ENCODE measurements around the gene MGST1. TPM values are rescaled to one million over a fixed set of nuclear protein-coding genes. Genes with fewer than 3 reads are reported as not detected.
A peak's percentile ranks its signal among the peaks of the same experiment; 100 is the strongest.
"Not testable (repeated sequence)": the region's sequence is repeated elsewhere in the genome, so short reads cannot be mapped to it uniquely, and the experiment has no call there.

The MGST1 gene
- polyA plus RNA-seq, 3 donors, result 25.4 to 43.9 (median 34.8) TPM

DNA sequence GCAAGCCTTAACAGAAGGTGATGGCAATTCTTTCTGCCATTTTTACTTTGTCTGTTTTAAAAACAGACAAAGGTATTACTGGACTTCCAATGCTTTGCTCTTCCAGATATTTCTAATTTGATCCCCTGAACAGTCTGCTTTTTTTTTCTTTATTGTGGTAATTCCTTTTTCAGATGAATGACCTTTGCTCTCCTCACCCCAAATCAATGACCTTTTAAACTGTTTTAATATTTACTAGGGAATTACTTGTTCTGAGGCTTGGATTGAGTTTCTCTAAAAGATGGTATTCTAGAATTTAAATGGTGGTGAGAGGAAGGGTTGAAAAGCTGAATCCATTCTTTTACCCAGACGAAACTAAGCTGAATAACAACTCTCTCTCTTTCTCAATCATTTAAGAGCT lies 2.3 kb upstream of the MGST1 start:
- DNase-seq, result no peak

- DNase-seq, result no peak
Observed at GRCh38 chr12:16346958-16347357, 487 bp upstream of the MGST1 start.

GRCh38 chr12:16348435-16349130 lies 1.1 kb downstream of the MGST1 start:
- no peak for DNase-seq

GRCh38 chr12:16349131-16349460 lies 1.7 kb downstream of the MGST1 start:
- DNase-seq, result no peak

- DNase-seq, result no peak
Observed at GRCh38 chr12:16350682-16351081, 3.2 kb downstream of the MGST1 start.

DNA sequence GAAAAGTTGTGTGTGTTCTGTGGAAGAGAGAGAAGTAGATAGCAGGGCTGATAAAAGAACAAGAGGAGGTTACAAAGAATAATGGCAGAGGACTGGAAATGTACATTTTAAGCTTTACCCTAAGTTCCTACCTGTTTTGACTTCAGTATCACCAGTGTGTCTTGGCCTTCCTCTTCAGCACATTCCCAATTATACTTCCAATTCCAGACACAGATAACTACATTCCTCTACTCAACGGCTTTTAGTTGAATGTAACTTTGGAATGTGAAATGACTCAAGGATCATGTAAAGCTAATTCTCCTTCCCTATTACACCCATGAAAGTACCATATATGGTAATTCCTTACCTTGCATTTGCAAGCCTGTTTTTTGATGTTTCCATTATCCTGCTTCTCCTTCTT lies 5.0 kb downstream of the MGST1 start:
- no peak for DNase-seq

- DNase-seq, result no peak
Observed at GRCh38 chr12:16358878-16359277, 11.4 kb downstream of the MGST1 start.

DNA sequence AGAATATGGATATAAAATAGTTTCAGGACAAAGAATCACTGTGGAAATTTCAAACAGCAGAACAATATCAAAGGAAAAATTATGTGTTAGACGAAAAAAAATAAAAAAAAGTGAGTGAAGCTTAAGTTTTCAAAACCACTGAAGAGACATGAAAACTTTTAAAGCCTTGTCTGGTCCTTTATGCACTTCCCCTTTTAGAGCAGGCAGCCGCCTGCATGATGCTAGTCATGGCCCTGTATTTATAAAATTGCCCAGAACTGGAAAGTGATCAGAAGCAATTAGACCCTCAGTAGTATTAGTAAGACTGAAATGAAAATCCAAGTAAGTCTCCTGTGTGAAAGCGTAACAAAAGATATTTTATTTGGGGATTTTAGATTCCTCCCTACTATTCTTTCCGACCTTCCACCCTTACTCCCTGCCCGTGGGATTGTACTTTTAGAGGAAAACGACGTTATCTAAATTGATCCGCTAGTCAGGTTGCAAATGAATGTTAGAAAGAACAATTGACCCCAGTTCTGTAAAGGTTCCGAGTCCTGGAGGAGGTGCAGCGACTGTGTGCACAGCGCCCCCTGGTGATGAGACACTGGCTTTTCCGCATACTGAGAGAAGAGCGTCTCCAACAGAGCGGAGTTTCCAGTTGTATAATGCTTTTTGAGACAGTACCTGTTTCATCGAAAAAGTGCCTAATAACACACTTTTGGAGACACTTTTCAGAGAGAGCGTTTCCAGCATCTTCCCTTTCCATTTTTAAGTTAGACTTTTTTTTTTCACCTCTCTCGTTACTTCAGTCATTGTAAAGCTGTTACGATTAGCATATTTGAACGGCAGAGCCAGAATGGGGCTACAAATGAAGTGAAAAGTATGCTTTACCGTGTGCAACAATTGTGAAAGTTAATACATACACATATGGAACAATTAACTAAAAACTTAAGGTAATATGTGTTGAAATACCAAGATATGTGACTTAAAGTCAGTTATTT lies 12.4 kb downstream of the MGST1 start:
- no peak for DNase-seq

GRCh38 chr12:16361142-16361783 lies 13.8 kb downstream of the MGST1 start:
- DNase-seq, result no peak

DNA sequence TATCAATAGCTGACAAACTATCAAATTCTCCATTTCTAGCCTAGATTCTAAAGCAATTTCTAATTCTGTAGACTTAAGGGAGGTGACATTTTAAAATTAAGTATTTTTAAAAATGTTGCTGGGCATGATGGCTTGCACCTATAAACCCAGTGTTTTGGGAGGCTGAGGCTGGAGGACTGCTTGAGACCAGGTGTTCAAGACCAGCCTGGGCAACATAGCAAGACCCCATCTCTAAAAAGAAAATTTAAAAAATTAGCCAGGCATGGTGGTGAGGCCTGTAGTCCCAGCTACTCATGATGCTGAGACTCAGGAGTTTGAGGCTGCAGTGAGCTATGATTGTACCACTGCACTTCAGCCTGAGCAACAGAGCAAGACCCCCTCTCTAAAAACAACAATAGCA lies 15.1 kb downstream of the MGST1 start:
- DNase-seq, result no peak

DNA sequence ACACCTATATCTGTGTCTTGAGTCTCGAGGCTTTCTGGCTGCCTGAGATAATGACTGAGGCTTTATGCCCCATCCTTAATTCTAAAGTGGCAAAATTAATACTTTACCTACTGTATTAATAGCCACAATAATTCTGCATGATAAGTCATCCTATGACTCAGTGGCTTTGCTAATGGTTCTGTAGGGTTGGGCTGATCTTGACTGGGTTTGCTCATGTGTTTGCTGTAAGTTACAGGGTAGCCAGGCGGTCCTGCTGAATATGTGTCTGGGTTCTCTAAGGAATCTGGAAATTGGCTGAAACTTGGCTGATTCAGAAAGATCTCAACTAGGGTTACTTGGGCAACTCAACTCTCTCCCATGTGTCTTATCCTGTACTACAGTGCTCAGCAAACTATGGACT lies 21.7 kb downstream of the MGST1 start:
- no peak for DNase-seq

DNA sequence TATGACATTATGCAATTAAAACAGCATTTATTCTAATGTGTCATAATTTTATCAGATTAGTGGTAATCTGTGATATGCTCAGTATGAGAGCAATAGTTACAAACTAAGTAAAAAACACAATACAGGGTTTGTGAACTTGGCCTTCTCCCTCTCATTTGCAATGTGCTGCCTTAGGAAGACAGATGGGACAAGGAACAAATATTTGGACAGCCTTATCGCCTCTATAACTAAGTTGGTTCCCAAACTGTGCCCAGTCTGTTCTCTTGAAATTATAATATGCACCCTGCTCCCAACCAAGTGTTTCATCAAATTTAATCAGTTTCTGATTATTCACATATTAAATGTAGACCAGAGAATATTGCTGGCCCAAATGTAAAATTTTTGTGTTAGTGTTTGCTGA lies 22.7 kb downstream of the MGST1 start:
- no peak for DNase-seq

DNA sequence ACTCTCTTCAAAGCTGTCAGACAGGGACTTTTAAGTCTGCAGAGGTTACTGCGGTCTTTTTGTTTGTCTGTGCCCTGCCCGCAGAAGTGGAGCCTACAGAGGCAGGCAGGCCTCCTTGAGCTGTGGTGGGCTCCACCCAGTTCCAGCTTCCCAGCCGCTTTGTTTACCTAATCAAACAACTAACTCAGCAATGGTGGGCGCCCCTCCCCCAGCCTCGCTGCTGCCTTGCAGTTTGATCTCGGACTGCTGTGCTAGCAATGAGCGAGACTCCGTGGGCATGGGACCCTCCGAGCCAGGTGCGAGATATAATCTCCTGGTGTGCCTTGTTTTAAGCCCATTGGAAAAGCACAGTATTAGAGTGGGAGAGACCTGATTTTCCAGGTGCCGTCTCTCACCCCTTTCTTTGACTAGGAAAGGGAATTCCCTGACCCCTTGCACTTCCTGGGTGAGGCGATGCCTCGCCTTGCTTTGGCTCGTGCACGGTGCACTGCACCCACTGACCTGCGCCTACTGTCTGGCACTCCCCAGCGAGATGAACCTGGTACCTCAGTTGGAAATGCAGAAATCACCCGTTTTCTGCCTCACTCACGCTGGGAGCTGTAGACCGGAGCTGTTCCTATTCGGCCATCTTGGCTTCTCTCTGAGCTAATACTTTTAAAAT lies 35.3 kb downstream of the MGST1 start:
- DNase-seq, result not testable (repeated sequence)

DNA sequence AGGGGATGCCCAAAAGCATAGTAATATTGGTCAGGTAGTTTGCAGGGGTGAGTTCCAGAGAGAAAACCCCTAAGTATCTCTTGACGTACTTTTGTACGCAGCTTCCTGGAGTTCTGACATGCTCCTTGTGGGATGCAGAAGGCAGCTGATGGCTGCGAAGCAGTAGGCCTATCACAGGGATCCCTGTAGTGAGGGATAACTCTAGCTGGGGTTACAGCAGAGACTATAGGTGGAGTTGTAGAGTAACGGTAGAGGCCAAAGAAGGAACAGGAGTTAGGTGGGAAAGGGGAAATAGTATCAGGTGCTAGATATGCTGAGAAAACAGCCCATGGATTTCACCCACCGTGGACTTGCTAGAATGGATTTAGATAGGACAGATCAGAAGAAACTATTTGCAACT lies 37.3 kb downstream of the MGST1 start:
- DNase-seq, result no peak

GRCh38 chr12:16385782-16386646 lies 38.6 kb downstream of the MGST1 start:
- DNase-seq, result peak; percentile 55

DNA sequence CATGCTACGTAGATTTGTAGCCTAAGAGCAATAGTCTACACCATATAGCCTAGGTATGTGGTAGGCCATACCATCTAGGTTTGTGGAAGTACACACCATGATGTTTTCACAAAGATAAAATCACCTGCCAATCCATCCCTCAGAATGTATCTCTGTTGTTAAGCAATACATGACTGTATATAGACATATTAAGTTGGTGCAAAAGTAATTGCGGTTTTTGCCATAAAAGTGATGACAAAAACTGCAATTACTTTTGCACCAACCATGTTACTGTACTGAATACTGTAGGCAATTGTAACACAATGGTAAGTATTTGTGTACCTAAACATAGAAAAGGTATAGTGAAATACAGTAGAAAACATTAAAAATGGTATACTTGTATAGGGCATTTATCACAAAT lies 40.5 kb downstream of the MGST1 start:
- DNase-seq, result no peak

DNA sequence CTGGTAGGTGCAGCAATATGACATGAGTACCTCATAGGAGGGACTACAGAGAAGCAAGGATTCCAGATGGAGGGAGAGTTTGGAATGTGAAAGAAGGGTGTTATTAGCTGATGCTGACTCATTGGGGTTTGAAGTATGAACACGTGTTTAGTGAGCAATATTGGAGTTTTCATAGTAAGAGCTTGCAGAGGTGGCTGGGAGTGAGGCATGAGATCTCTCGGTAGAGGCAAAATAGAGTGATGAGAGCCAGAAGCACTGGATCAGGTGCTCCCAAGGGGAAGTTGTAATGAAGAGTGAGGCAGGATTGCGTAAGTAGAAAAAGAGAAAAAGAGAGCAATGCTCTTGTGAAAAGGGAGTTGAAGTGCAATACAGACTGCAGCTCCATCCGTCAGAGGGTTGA lies 42.1 kb downstream of the MGST1 start:
- DNase-seq, result no peak

GRCh38 chr12:16392846-16393535 lies 45.5 kb downstream of the MGST1 start:
- no peak for DNase-seq

DNA sequence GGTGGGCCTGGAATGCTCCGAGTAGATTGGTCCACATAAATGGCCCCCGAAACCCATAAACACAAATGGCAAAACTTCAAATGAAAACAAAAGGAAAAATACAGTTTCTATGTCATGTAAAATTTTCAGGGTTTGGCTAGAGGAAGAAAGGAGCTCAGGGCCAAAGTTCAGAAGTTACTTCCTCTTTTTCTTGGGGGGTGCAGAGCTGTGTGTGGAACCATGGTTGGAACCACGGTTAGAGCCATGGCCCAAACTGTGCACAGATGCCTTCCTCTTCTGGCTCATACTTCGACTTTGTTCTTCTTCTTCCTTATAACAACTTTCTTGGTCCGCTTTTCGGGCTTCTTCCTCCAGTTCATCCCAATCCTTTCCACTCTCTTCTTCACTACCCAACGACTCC lies 51.7 kb downstream of the MGST1 start:
- no peak for DNase-seq

GRCh38 chr12:16401835-16402234 lies 54.4 kb downstream of the MGST1 start:
- DNase-seq, result not testable (repeated sequence)

GRCh38 chr12:16407346-16407745 lies 59.9 kb downstream of the MGST1 start:
- no peak for DNase-seq
